ENCODE data around the gene DDIT4.

- TF ChIP-seq CTCF (IDR thresholded peaks at IDR 0.05 in 2 of 3, conservative IDR thresholded peaks at IDR 0.05 in 1 of 3; ENCODE audit: borderline replicate concordance in 1 of 3, insufficient read depth in 1 of 3, low read depth in 2 of 3, low read length in 2 of 3) = no peak
- no peak for TF ChIP-seq POLR2A (IDR thresholded peaks at IDR 0.05; ENCODE audit: borderline replicate concordance, extremely low read depth, insufficient read depth, insufficient read length)
- TF ChIP-seq FOSL1 (IDR thresholded peaks at IDR 0.05; ENCODE audit: low read depth) = no peak
- TF ChIP-seq EZH2phosphoT487 (IDR thresholded peaks at IDR 0.05; ENCODE audit: borderline replicate concordance) = no peak
- TF ChIP-seq SP1 (IDR thresholded peaks at IDR 0.05; ENCODE audit: low read depth) = no peak
- TF ChIP-seq POLR2AphosphoS5 (IDR thresholded peaks at IDR 0.05; ENCODE audit: low read depth, low read length) = no peak
- TF ChIP-seq SIN3A (IDR thresholded peaks at IDR 0.05; ENCODE audit: low read depth) = no peak
- TF ChIP-seq ZNF274 (IDR thresholded peaks at IDR 0.05; ENCODE audit: low read depth, low read length) = no peak
- TF ChIP-seq EZH2 (IDR thresholded peaks at IDR 0.05) = no peak
- no peak for TF ChIP-seq ZBTB33 (IDR thresholded peaks at IDR 0.05; ENCODE audit: extremely low read depth, insufficient replicate concordance, low read length)
- no peak for TF ChIP-seq RAD21 (IDR thresholded peaks at IDR 0.05; ENCODE audit: low read depth)
- no peak for TF ChIP-seq REST (IDR thresholded peaks at IDR 0.05; ENCODE audit: low read depth)
- TF ChIP-seq CBX3 (IDR thresholded peaks at IDR 0.05; ENCODE audit: low read depth) = no peak
These were observed 9.2 kb upstream of the DDIT4 start for GRCh38 chr10:72264536-72264935.

Data from HCT116 (cell line).